Right lobe of liver (tissue), 6 donors: ENCODE data around the gene CRYBA4. TPM values are rescaled to one million over a fixed set of nuclear protein-coding genes. Genes with fewer than 3 reads are reported as not detected.

Experiments
- ATAC-seq, 4 donors: fragments of 200-7000 bp; cut with Tn5 transposase; one replicate each; pipeline ENCODE4 v1.9.1; 2020; ENCODE audit warnings: mild to moderate bottlenecking in 4 of 4, moderate library complexity in 4 of 4
- DNase-seq, 3 donors: peaks; one replicate each; pipeline ENCODE4 v3.0.0-alpha.2; 2020
- H3K27ac ChIP-seq, 3 donors: fragments of 200-600 bp; one replicate each; pipeline ENCODE4 v1.8.0; 2022
- H3K27me3 ChIP-seq, 2 donors: fragments of 200-600 bp; one replicate each; pipeline ENCODE4 v1.8.0; 2022
- H3K36me3 ChIP-seq, 4 donors: fragments of 200-600 bp; sonication (generic) in 1 of 4; one replicate each; pipeline versions ENCODE4 v1.5.1 to v1.8.0; 2017 to 2022; ENCODE audit warnings: control low read depth in 1 of 4
- H3K4me1 ChIP-seq, 4 donors: fragments of 200-600 bp; sonication (generic) in 1 of 4; one replicate each; pipeline versions ENCODE4 v1.5.1 to v1.8.0; 2017 to 2022; ENCODE audit warnings: control low read depth in 1 of 4
- H3K4me3 ChIP-seq, 3 donors: fragments of 200-600 bp; one replicate each; pipeline ENCODE4 v1.8.0; 2022
- H3K9me3 ChIP-seq, 4 donors: fragments of 200-600 bp; sonication (generic) in 1 of 4; one replicate each; pipeline versions ENCODE4 v1.5.1 to v1.8.0; 2017 to 2022; ENCODE audit warnings: control low read depth in 1 of 4
- POLR2A ChIP-seq: fragments of 450-650 bp; IDR thresholded peaks from one replicate; pipeline ENCODE4 v1.6.1; 2017; ENCODE audit warnings: antibody characterized with exemption, mild to moderate bottlenecking
- WGBS: methylation state at CpG from one replicate; pipeline ENCODE4 v1.1.6; 2018; ENCODE audit warnings: low coverage, low lambda C conversion rate; ENCODE audit not compliant: insufficient coverage; ENCODE audit errors: missing lambda C conversion rate; 5-methylcytosine and 5-hydroxymethylcytosine counted together
- intact Hi-C, 2 donors: fragments of 100-400 bp; cut with DNase I; formaldehyde crosslinking; loops; one replicate each; pipeline versions ENCODE4 v1.11.2 to v1.14.1; 2022
- total RNA-seq, 6 experiments: library from RNA; depleted of rRNA in 2 of 6; stranded (reverse); fragments of >200 nt in 2 of 6; fragmentation: NEBNext Ultra II Directional in 3 of 6; extraction: Animal tissue kit (Norgen Biotek cat#: 25700) in 3 of 6; gene quantifications; one replicate each; pipeline versions ENCODE4 v1.1.0 to v1.2.4, GENCODE V29; 2016 to 2023
- TF ChIP-seq, protein P1 (sequence below), 4 donors: fragments of 200-600 bp in 3 of 4; fragments of 450-650 bp in 1 of 4; IDR thresholded peaks; one replicate each; pipeline versions ENCODE4 v1.5.1 to v1.8.0; 2016 to 2022; ENCODE audit warnings: antibody characterized with exemption in 4 of 4, mild to moderate bottlenecking in 2 of 4
- donor health status: DM: no; HTN: yes; CAD: no.
- donor health status: DM: no; HTN: no; CAD: no.
- donor health status: DM: no; HTN: no; CAD: no.
- donor health status: DM: no; HTN: yes; CAD: no.
- donor health status: DM: no; HTN: yes; CAD: no.

CRYBA4 gene
- total RNA-seq, 6 experiments from 2014 or later: not detected

DNA sequence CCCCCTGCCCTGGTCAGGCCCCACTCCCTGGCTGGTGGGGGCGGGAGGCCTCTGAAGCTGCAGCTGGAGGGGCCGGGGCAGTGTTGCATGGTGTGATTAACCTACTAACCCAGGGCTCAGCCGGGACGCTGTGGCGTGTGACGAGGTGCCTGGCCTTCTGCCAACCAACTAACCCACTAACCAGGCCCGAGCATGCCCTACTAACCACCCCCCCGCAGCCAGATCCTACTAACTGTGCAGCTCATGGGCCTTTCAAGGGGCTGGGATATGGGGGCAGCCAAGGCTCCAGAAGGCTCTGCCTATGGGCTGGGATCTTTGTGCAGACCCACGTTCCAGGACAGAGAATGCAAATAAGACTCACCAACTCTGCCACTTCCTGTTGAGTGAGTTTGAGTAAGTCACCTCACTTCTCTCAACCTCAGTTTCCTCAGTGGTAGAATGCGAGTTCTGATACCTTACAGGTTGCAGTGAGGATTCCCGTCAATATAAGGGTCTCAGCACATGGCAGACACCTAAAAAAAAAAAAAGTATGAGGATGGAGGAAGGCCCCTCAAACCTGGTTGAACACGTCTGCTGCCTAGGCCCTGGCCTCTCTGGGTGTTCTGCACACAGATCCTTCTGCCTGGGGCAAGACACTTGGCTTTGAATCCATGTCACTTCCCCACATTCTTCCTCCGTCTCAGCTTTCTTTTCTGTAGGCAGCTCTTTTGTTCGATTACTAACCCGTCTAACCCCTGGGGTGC is 49.7 kb downstream of the CRYBA4 start:
- Histone ChIP-seq H3K27me3 (no peaks in the 10 kb centered on the region), H3K4me1 (peaks cover 0 to 12% (median 2%) of the 10 kb centered on the region in 4 donors), H3K27ac (peak overlapping the region in 2 of 3 donors; percentile 87 to 98), H3K9me3 (no peaks in the 10 kb centered on the region), H3K4me3 (no peak overlapping the region), H3K36me3 (no peaks in the 10 kb centered on the region)
- no peak for TF ChIP-seq POLR2A
- TF ChIP-seq, protein P1, sequence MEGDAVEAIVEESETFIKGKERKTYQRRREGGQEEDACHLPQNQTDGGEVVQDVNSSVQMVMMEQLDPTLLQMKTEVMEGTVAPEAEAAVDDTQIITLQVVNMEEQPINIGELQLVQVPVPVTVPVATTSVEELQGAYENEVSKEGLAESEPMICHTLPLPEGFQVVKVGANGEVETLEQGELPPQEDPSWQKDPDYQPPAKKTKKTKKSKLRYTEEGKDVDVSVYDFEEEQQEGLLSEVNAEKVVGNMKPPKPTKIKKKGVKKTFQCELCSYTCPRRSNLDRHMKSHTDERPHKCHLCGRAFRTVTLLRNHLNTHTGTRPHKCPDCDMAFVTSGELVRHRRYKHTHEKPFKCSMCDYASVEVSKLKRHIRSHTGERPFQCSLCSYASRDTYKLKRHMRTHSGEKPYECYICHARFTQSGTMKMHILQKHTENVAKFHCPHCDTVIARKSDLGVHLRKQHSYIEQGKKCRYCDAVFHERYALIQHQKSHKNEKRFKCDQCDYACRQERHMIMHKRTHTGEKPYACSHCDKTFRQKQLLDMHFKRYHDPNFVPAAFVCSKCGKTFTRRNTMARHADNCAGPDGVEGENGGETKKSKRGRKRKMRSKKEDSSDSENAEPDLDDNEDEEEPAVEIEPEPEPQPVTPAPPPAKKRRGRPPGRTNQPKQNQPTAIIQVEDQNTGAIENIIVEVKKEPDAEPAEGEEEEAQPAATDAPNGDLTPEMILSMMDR (IDR thresholded peaks at IDR 0.05): no peak
- intact Hi-C loops: no loop called here
- ATAC-seq (no peak), DNase-seq (peak; percentile 49 to 71 (median 64))
- WGBS: 79% methylated on average over 6 of the region's 15 CpGs

DNA sequence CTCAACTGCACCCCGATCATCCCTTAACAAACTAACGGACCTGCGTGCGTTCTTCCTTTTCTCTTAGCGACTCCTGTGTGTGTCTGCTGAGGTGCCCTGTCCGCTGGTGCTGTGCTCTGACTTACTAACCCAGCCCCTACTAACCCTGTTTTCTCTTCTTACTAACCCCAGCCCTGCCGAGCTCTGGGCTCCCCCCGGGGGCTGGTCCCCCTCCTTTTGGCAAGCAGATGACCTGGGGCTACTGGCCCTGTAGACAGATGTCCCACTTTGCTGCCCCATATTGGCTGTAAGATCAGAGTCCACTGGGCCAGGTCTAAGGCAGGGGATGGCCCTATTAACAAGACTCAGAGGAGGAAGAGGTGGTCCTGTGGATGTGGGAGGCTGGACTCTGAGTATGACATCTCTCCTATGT is 50.3 kb downstream of the CRYBA4 start:
- H3K4me3 ChIP-seq: peak overlapping the region in 2 of 3 donors; percentile 79 to 80
- intact Hi-C loops: no loop called here
- H3K4me1 ChIP-seq: peaks cover 0 to 12% (median 2%) of the 10 kb centered on the region in 4 donors
- TF ChIP-seq, protein P1 (IDR thresholded peaks at IDR 0.05): no peak
- no peak for TF ChIP-seq POLR2A
- no peak for ATAC-seq
- no peaks in the 10 kb centered on the region for H3K27me3 ChIP-seq
- WGBS: 76% methylated on average over 3 of the region's 8 CpGs
- no peaks in the 10 kb centered on the region for H3K36me3 ChIP-seq
- DNase-seq: peak in 1 of 3 donors; percentile 48
- peak overlapping the region; percentile 77 to 98 (median 87) for H3K27ac ChIP-seq
- H3K9me3 ChIP-seq: no peaks in the 10 kb centered on the region

DNA sequence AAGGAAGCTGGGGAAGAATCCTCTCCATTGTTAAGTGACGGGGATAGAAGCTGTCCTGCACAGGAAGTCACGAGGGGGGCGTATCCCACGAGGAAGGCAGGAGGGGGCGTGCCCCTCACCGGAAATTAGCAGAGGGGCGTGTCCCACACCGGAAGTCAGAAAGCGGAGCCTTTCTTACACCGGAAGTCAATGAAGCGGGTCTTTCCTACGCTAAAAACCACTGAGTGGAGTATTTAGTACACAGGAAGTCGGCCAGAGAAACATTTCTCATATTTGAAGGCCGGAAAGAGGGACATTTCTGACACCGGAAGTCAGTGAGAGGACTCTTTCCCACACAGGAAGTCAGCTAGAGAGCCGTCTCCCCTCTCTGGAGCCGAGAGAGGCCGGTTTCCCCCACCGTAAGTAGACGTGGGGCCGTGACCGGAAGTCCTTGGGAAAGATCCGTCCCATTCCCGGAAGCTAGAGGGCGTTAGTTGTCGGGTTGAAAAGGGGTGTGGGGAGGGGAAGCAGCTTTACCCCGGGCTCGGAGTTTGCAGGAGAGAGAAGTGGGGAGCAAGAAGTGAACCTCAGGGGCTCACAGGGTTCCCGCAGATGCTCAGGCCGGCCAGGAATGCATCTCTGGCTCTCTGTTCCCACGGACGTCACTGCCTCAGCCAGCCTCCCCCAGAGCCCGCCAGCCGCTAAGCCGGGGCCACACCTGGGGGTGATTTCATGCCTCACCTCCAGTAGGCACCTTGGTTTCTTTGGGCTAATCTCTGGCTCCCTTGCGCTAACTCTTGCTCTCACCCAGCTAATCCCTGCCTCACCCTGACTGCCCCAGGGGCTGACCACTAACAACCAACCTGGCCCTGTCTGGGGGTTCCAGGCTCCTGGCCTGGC is 51.1 kb downstream of the CRYBA4 start:
- WGBS: 0% methylated on average over 24 of the region's 36 CpGs
- TF ChIP-seq, protein P1 (IDR thresholded peaks at IDR 0.05): peak; percentile 29 to 58 (median 55)
- TF ChIP-seq POLR2A: peak; percentile 64
- no peaks in the 10 kb centered on the region for H3K9me3 ChIP-seq

DNA sequence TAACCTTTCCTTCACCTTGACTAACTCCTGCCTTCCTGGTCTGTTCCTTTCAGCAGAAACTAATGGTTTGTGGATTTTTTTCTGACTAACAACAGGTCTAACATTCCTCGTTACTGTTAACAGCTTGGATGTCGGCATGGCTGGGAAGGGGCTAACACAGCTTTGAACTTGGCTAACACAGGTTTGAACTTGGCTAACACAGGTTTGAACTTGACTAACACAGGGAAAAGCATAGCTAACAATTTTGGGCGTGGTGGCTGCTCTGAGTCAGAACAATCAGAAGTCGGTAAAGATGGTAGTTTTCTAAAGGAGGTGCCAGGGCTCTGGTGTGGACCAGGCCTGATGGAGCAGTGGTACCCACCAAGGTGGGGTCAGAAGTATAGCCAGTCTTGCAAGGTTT is 51.7 kb downstream of the CRYBA4 start:
- intact Hi-C loops: no loop called here
- no peaks in the 10 kb centered on the region for H3K9me3 ChIP-seq
- 49% methylated on average over 4 of the region's 4 CpGs for WGBS
- peaks cover 0 to 12% (median 2%) of the 10 kb centered on the region in 4 donors for H3K4me1 ChIP-seq
- peak overlapping the region; percentile 79 to 85 (median 80) for H3K4me3 ChIP-seq
- H3K27me3 ChIP-seq: no peaks in the 10 kb centered on the region
- H3K36me3 ChIP-seq: no peaks in the 10 kb centered on the region
- H3K27ac ChIP-seq: peak overlapping the region; percentile 77 to 98 (median 87)
- TF ChIP-seq, protein P1 (IDR thresholded peaks at IDR 0.05): no peak
- TF ChIP-seq POLR2A: no peak
- ATAC-seq (no peak), DNase-seq (no peak)

More for the DNA sequence above, 51.1 kb downstream of the CRYBA4 start:
- no peaks in the 10 kb centered on the region for H3K36me3 ChIP-seq
- ATAC-seq: peak; percentile 90 to 92 (median 92)
- peaks cover 0 to 12% (median 2%) of the 10 kb centered on the region in 4 donors for H3K4me1 ChIP-seq
- DNase-seq: peak; percentile 87 to 92 (median 90)
- peak overlapping the region; percentile 77 to 98 (median 87) for H3K27ac ChIP-seq
- intact Hi-C loops: no loop called here
- H3K27me3 ChIP-seq: no peaks in the 10 kb centered on the region
- H3K4me3 ChIP-seq: peak overlapping the region; percentile 79 to 85 (median 80)
